Upper lobe of right lung (tissue), 1 donor: ENCODE results near the gene CLK3. TPM values are rescaled to one million over a fixed set of nuclear protein-coding genes. Genes with fewer than 3 reads are reported as not detected.

Experiments used
- ATAC-seq: fragments of 200-7000 bp; cut with Tn5 transposase; one replicate; pipeline ENCODE4 v1.9.1; 2020; ENCODE audit warnings: mild to moderate bottlenecking, moderate library complexity
- DNase-seq: peaks from one replicate; pipeline ENCODE4 v3.0.0-alpha.2; 2020
- H3K27ac ChIP-seq: fragments of 200-600 bp; one replicate; pipeline ENCODE4 v1.8.0; 2022
- H3K27me3 ChIP-seq: fragments of 200-600 bp; one replicate; pipeline ENCODE4 v1.8.0; 2022; ENCODE audit warnings: mild to moderate bottlenecking
- H3K36me3 ChIP-seq: fragments of 200-600 bp; one replicate; pipeline ENCODE4 v1.8.0; 2022
- H3K4me1 ChIP-seq: fragments of 200-600 bp; one replicate; pipeline ENCODE4 v1.8.0; 2022
- H3K4me3 ChIP-seq: fragments of 200-600 bp; one replicate; pipeline ENCODE4 v1.8.0; 2022; ENCODE audit warnings: mild to moderate bottlenecking
- H3K9me3 ChIP-seq: fragments of 200-600 bp; one replicate; pipeline ENCODE4 v1.8.0; 2022
- intact Hi-C: fragments of 100-400 bp; cut with DNase I; formaldehyde crosslinking; loops from one replicate; pipeline ENCODE4 v1.11.0; 2022
- total RNA-seq: library from RNA; stranded (reverse); fragmentation: NEBNext Ultra II Directional; extraction: Animal tissue kit (Norgen Biotek cat#: 25700); gene quantifications from one replicate; pipeline ENCODE4 v1.2.1, GENCODE V29; 2021
- TF ChIP-seq, protein P1 (sequence below): fragments of 200-600 bp; IDR thresholded peaks from one replicate; pipeline ENCODE4 v1.8.0; 2022; ENCODE audit warnings: antibody characterized with exemption
- donor health status: DM: no; HTN: yes; CAD: no; lungs with severe emphysema.

The CLK3 gene
- total RNA-seq, 1 donor from 2014 or later: 72.9 TPM

DNA sequence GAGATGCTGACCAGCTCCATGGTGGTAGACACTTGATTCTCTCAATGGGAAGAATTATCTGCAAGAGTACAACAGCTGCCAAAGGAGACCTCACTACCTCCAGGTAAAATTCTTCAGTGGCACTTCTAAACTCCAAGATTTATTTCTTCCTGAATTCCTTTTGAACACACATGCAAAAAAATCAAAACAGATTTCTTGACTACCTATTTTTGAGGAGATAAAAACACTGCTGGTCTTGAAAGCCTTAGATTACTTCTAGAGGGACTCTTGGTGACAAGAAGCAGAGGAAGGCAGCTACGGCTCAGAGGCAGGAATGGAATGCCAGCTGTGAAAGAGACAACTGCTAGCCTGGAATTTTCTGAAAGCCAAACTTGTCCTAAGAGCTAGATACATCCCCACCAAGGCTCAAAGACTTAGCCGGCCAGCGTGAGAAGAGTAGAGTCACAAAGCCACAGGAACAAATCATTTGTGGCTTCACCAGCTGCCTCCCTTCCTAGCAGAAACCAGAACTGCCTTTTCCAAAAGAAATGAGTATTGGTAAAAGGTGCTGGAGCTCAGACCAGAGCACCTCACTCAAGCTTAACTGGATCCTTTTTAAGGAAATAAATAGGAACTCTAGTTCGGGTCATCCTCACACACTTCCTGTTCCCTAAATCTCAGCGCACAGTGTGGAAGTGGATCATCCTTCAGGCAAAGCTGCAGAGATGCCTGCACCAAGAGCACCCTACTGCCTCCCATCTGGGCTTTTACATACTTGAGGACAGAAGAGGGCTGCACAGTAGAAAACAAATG, 32.6 kb downstream of the CLK3 start:
- intact Hi-C loops: no loop called here
- H3K4me1 ChIP-seq: peaks cover 30% of the 10 kb centered on the region

DNA sequence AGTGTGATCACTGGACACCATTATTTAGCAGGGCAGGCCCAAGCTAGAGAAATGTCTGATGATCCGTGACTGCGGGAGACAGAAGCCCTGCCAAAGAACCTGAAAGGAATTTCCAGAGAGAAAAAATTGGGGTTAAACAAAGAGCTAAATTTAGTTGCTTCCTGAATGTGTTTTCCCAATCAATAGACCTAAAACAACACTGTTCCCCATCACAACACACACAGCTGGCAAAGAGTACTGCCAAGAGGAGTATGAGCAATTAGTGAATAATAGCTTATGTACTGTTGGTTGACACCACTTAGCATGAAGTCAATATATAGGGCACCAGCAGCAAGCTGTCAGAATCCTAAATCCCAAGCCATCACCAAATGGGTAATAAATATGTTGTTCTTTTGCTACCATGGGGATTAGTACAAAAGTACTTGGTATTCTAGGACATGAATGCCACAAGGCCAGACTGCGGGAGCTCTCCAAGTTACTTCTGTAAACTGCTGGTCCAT, 35.7 kb downstream of the CLK3 start:
- Histone ChIP-seq H3K27me3 (no peaks in the 10 kb centered on the region), H3K36me3 (no peaks in the 10 kb centered on the region), H3K4me3 (no peak overlapping the region), H3K4me1 (peaks cover 40% of the 10 kb centered on the region), H3K9me3 (no peaks in the 10 kb centered on the region), H3K27ac (no peak overlapping the region)
- TF ChIP-seq, protein P1, sequence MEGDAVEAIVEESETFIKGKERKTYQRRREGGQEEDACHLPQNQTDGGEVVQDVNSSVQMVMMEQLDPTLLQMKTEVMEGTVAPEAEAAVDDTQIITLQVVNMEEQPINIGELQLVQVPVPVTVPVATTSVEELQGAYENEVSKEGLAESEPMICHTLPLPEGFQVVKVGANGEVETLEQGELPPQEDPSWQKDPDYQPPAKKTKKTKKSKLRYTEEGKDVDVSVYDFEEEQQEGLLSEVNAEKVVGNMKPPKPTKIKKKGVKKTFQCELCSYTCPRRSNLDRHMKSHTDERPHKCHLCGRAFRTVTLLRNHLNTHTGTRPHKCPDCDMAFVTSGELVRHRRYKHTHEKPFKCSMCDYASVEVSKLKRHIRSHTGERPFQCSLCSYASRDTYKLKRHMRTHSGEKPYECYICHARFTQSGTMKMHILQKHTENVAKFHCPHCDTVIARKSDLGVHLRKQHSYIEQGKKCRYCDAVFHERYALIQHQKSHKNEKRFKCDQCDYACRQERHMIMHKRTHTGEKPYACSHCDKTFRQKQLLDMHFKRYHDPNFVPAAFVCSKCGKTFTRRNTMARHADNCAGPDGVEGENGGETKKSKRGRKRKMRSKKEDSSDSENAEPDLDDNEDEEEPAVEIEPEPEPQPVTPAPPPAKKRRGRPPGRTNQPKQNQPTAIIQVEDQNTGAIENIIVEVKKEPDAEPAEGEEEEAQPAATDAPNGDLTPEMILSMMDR: no peak
- intact Hi-C loops: no loop called here
- ATAC-seq (no peak), DNase-seq (no peak)

More for the DNA sequence above, 32.6 kb downstream of the CLK3 start:
- DNase-seq (no peak), ATAC-seq (no peak)
- Histone ChIP-seq H3K27me3 (no peaks in the 10 kb centered on the region), H3K9me3 (no peaks in the 10 kb centered on the region), H3K4me3 (no peak overlapping the region), H3K36me3 (no peaks in the 10 kb centered on the region), H3K27ac (no peak overlapping the region)
- TF ChIP-seq, protein P1: no peak

DNA sequence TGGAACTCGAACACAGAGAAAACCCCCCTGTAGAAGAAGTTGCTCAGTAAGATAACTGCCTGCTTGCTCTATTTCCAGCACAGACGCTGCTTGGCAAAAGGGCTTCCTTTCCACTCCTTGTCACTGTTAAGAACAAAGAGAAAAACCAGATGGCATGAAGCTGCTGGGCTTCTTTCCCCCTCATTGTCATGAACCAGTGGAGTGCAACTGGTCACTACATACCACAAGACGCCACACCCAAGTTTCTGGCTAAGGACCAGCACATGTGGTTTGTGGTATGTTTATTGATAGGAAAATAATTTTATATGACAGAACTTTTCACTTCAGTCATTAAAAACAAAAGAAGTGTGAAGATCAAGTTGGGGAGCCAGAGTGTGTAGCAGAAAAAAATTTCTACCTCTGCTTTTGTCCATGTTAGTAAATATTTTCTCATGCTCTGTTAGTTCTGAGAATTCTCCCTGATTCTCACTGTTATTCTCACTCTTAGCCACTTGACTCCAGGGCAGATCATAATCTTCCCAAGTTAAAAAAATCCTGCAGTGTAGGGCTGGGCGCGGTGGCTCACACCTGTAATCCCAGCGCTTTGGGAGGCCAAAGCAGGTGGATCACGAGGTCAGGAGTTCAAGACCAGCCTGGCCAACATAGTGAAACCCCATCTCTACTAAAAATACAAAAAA, 37.9 kb downstream of the CLK3 start:
- peak overlapping the region; percentile 32 for H3K27ac ChIP-seq
- no peak overlapping the region for H3K4me3 ChIP-seq
- H3K9me3 ChIP-seq: no peaks in the 10 kb centered on the region
- no peaks in the 10 kb centered on the region for H3K36me3 ChIP-seq
- DNase-seq (no peak), ATAC-seq (peak; percentile 60)
- H3K4me1 ChIP-seq: peaks cover 39% of the 10 kb centered on the region
- intact Hi-C loops: no loop called here
- TF ChIP-seq, protein P1: no peak
- no peaks in the 10 kb centered on the region for H3K27me3 ChIP-seq

DNA sequence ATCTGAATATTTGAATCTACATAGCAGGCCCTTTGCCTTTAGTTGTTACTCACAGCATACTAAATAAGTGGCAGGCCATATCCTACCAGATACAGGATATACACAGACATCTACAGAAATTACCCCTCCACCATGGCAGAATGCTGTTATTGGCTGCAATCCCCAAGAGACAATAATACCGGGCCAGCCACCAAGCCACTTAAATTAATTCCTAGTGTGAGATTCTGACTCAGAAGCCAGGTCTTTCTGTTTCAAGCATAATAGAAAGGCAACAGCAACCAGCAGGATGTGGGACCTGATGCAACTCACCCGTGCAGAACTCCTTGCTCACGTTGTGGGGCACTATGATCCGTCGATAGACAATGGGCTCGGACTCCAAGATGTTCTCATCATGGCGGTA, 39.8 kb downstream of the CLK3 start:
- no peaks in the 10 kb centered on the region for H3K9me3 ChIP-seq
- no peak overlapping the region for H3K27ac ChIP-seq
- intact Hi-C loops: no loop called here
- no peak for ATAC-seq
- H3K36me3 ChIP-seq: no peaks in the 10 kb centered on the region
- no peak overlapping the region for H3K4me3 ChIP-seq
- no peak for DNase-seq
- no peaks in the 10 kb centered on the region for H3K27me3 ChIP-seq
- TF ChIP-seq, protein P1: no peak
- peaks cover 39% of the 10 kb centered on the region for H3K4me1 ChIP-seq

DNA sequence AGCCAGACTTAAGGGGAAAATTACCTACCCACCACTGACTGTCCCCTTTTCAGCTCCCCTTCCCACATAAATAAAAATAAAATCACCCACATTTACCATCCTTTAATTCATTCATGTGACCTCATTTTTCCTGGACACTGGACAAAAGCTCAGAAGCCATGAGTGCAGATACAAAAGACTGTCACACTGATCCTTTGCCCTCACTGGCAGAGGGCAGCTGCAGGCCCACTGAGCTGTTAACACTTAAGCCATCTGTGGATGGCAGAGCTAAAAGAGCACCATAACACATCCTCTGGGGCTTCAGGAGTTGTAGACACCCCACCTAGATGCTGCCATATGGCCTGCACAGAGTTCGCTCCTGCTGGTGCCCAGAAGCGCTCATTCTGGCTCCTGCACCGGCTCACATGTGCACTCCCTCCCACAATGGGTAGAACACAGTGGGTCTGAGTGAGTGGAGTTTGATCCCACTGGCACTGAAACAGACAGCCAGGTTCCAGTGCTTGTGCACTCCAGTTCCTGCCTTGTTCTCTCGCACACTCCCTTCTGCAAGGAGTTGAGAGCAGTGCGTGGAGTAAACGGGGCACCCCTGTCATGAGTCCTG, 41.4 kb downstream of the CLK3 start:
- DNase-seq (no peak), ATAC-seq (peak; percentile 22)
- Histone ChIP-seq H3K36me3 (no peaks in the 10 kb centered on the region), H3K9me3 (no peaks in the 10 kb centered on the region), H3K27ac (no peak overlapping the region), H3K4me1 (peaks cover 31% of the 10 kb centered on the region), H3K4me3 (no peak overlapping the region), H3K27me3 (no peaks in the 10 kb centered on the region)
- TF ChIP-seq, protein P1: no peak
- intact Hi-C loops: no loop called here
